Kasumi-1 (cell line): ENCODE results near the gene KRTAP10-6.
"Not testable (repeated sequence)": the region's sequence is repeated elsewhere in the genome, so short reads cannot be mapped to it uniquely, and the experiment has no call there.

Experiments used
- DNase-seq, 2 experiments: peaks; one replicate each; lab custom pipeline; 2025; lab: John Stamatoyannopoulos, UW

Gene KRTAP10-6

DNA sequence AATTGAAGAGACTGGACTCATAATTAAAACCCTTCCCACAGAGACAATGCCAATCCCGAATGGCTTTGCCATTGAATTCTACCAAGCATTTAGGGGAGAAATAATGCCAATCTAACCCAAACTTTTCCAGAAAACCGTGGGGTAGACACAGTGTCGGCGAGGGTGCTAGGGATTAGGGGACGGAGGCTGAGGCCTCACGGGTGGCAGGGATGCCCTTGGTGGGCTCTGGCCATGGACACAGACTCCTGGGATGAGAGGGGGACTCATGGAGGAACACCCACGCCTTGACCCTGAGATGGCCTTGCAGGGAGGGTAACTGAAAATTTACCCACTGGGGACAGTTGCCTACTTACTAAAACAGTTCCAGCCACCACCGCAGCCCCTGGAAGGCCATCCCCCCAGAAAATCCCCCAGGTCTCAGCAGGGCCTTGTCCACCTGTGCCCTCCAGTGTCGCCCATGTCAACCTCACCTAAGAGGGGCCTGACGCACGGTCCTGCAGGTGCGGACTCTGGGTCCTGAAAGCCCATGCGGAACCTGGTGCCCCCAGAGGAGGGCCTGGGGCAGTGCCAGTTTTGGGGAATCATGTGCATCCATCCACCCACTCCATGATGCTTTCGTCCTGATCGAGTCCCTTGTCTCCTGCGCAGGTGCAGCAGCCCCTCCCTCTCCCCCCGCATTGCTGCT is 13.8 kb downstream of the KRTAP10-6 start:
- DNase-seq = no peak

DNA sequence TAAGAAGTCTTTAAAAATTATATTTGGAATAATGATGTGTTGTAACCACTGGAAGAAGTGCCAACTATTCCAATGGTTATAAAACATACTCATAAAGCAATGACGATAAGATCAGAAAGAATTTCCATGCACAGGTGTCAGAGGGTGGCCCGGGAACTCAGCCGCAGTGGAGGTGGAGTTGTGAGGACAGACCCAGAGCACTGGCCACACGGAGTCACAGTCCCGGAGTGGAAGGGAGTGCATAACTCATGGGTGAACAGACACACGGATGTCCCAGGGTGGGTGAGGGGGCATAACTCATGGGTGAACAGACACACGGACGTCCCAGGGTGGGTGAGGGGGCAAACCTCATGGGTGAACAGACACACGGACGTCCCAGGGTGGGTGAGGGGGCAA is 16.3 kb downstream of the KRTAP10-6 start:
- no peak for DNase-seq

DNA sequence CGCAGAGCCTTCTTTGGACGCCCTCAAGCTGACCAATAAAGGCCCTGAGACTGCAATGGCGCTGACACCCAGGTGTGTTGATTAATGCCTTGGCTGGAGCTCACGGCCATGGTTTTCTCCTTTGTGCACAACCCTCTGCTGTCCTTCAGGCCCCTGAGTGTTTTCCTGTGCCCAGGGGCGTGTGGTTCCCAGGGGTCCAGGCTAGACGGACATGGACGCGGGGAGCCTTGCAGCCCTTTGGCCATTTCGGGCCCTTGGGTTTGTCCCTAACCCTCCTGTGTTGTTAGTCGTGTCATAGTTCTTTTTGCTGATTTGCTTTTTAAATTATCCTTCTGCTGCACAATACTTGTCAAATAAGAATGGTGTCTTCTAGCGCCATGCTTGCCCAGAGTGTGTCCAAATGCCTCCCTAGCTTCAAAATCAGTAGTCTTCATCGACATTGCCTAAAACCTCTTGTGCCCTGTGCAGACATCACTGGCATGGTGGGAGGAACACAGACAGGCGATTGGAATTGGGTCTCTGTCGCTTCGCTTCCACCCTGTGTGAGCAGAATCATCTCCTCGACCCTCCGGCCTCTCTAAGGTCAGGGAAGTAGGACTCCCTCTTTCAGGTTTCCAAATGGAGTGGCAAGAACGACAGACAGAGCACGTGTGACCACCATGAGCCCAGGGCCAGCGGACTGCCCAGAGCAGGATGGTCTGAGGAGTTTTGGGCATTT is 16.8 kb downstream of the KRTAP10-6 start:
- no peak for DNase-seq

DNA sequence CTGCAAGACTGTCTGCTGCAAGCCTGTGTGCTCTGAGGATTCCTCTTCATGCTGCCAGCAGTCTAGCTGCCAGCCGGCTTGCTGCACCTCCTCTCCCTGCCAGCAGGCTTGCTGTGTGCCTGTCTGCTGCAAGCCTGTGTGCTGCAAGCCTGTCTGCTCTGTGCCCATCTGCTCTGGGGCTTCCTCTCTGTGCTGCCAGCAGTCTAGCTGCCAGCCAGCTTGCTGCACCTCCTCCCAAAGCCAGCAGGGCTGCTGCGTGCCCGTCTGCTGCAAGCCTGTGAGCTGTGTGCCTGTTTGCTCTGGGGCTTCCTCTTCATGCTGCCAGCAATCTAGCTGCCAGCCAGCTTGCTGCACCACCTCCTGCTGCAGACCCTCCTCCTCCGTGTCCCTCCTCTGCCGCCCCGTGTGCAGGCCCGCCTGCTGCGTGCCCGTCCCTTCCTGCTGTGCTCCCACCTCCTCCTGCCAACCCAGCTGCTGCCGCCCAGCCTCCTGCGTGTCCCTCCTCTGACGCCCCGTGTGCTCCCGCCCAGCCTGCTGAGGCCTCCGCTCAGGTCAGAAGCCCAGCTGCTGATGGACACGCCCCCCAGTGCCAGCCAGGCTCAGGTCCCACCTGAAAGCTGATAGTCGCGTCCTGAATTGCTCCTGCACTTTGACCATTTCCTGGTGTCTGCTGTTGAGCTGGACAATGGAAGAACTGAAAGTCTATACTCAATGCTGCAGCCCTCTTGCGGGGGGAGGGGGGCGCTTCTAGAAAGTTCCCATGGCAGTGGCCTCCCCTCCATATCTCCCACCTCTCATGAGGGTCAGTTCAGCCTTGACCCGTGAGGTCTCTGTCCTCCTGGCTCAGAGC is 17.6 kb downstream of the KRTAP10-6 start:
- DNase-seq = no peak

DNA sequence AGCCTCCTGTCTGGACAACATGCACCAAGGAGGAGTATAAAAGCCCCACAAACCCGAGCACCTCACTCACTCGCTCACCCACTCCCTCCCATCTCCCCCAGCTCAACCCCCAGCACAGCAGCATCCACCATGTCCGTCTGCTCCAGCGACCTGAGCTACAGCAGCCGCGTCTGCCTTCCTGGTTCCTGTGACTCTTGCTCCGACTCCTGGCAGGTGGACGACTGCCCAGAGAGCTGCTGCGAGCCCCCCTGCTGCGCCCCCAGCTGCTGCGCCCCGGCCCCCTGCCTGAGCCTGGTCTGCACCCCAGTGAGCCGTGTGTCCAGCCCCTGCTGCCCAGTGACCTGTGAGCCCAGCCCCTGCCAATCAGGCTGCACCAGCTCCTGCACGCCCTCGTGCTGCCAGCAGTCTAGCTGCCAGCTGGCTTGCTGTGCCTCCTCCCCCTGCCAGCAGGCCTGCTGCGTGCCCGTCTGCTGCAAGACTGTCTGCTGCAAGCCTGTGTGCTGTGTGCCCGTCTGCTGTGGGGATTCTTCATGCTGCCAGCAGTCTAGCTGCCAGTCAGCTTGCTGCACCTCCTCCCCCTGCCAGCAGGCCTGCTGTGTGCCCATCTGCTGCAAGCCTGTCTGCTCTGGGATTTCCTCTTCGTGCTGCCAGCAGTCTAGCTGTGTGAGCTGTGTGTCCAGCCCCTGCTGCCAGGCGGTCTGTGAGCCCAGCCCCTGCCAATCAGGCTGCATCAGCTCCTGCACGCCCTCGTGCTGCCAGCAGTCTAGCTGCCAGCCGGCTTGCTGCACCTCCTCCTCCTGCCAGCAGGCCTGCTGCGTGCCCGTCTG is 18.5 kb downstream of the KRTAP10-6 start, which contains the start of gene KRTAP10-4:
Gene KRTAP10-4, plus strand, starts transcription at position 100 of the 827 bp plus-strand sequence. Its CDS starts 30 bp downstream, at position 130.
- DNase-seq = not testable (repeated sequence)

DNA sequence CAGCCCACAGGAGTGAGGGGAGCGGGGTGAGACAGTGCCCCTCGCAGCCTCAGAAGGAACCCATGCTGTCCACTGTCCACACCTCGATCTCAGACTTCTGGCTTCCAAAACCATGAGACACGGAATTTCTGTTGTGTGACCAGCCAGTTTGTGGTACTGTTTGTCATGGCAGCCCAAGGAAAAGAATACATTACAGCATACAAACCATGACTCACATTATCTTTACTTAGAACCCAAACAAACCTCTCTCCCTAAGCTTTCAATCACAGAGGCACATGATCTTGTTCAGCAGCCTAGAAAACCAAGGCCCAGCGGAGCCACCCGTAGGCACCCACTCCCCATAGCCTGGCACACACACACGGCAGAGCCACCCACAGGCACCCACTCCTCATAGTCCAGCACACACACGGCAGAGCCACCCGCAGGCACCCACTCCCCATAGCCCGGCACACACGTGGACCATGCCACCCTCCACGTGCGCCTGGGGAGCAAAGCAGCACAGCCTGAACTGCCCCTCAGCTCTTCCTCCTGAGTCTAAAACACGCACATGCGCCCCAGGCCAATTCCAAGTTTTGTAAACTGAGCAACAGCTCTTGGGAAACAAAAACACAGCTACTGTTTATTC is 19.2 kb downstream of the KRTAP10-6 start:
- DNase-seq = no peak

DNA sequence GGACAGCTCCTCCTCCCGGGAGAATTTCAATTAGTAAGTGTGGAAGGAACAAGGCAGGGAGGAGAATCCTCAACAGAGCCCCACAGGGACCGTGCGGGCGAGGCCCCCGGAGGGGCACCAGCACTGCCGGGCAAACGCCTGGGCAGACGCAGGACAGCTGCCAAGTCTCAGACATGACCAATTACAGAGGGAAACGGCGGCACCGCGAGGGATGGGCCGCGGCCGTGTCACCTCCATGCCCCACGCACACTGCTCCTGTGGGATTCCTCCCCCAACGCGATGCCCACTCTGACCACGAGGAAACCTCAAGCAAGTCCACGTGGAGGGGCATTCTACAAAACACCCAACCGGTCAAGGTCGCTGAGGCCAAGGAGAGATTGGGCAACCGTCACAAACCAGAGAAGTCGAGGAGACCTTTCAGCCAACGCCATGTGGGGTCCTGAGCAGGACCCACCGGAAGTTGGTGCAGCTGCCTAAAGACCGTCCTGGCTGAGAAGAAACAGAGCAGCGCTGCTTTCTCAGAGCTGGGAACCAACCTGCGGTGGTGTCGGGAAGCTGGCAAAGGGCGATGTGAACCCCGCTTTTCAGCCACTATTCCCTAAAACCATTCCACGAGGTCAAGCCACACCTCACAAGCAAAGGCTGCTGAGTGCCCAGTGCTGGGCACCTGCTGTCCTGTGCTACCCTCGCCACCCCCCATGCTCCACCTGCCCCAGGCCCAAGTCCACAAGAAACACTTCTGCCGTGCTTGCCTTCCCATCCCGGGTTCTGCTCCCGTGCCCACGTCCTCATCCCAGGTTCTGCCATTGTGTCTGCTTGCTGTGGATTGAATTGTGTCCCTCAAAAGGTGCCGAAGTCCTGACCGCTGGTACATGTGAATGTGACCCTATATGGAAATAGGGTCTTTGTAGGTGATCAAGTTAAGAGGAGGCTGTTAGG is 20.2 kb downstream of the KRTAP10-6 start:
- DNase-seq = no peak

DNA sequence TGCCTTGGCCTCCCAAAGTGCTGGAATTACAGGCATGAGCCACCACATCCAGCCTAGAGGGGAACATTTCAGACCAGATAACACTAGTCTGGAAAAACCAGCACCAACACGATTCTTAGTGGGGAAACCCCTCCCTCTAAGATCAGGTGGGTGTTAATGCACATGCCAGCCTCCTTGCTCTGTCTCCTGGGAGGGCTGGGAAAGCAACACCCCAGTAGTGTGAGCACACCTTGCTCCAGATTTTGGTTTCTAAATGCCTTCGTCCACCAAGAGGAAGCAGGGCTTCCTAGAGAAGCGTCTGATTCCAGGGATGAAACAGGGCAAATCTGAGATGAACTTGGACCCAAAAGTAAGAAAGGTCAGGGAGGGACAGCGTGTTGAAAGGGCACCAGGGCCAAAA is 21.0 kb downstream of the KRTAP10-6 start:
- no peak for DNase-seq

DNA sequence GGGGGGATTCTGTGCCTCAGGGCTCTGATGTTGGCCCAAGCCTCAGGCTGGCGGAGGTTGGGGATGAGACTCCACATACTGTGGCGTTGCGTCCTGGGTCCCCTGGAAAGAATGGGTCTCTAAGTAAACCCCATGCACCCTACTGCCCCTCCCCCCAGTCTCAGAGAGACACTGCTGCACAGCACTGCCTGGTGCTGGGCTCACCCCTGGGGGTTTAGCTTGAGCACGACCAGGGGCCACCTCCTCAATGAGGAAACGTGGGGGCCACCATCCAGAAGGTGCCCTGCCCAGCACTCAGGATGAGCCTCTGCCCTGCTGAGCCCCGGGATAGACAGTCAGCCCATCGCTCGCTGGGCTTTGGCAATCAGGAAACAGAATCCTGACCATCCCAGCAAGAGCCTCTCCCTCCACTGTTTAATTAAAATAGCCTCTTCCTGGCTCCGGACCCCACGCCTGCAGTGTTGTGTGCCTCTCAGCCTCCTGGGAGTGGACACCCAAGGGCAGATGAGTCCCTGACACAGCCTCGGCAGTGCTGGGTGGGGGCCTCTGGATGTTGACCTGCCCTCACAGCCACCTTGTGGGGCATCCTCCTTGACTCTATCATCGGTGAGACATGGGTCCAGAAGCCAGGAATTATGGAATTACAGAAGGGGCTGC is 22.3 kb downstream of the KRTAP10-6 start:
- no peak for DNase-seq

DNA sequence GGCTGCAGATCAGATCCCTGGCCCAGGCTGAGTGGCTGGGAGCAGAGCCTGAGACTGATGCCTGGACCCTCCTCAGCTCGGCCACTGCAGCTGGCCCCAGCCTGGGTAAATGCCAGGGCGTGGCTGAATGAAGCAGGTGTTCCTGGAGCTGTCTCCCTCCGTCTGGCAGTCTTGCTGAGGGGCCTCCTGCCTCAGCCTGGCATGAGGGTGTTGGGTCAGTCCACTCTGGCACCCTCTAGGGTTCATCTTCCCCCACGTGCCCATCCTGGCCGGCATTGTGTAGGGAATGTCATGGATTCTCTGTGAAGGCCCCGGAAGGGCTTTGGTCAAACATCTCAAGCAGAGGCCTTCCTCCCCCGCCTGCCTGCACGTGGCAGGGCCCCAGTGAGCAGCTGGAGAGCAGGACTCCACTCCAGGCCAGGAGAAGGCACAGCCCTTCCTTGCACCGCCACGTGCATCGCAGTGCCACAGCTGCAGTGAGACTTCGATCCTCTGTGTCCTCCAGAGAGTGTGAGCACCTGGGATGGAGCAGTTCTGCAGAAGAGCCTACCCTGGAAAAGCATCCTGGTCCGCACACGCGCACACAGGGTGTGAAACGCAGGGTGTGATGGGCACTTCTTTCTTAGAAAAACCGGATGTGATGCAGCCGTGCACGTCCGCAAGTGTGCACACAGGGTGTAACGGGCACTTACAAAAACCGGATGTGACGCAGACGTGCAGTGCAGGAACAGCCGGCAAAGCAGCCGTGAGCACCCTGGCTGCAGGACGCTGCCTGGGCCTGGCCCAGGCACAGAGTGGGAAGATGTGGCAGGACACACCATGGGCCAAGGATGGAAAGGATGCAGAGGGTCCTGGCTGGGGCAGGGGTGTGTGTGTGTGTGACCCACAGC is 23.4 kb downstream of the KRTAP10-6 start:
- no peak for DNase-seq

DNA sequence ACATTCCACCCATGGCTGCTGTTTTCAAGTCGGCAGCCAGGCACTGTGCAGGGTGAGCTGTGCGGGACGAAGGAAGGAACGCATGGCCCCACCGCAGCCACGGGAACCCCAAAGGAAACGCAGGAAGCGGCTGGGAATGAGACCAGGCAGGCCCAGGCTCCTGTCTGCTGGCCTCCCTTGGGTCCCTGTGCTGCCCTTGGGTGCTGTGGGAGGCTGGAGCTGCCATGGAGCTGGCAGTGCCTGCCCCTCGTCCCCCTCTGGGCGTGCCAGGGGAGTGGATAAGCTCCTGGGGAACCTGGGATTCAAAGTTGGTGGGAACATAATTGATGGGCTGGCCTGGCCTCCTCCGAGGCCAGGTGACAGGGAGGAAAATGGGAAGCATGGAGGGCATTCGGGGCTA is 24.0 kb downstream of the KRTAP10-6 start:
- DNase-seq = no peak

DNA sequence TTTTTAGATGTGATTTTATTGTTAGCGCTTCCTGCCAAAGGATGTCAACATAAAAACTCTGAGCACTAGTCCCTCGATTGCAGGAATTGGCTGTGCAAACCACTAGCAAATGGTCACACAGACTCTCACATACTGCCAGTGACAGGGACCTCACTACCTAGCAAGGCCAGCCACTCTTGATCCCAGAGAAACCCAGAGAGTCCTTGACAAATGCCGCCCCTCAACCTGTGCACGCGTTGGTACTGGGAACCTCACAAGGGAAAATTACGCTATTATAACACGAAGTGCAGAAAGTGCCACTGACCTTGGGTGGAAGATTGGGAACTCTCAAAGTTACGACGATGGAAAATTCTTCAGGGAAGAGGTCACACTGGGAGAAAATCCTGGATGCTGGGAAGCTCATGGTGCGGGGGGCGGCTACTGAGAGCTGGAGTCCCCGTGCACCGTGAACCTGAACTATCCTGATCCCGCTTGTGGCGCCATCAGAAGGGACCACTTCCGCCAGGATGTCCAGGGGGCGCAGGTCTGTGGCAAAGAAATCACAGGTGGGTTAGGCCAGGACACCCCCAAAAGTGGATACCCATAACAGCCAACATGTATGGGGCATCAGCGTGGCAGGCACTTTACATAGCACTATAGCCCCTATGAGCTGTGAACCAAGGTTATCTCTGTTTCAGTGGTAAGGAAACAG is 24.7 kb downstream of the KRTAP10-6 start:
- DNase-seq = no peak

DNA sequence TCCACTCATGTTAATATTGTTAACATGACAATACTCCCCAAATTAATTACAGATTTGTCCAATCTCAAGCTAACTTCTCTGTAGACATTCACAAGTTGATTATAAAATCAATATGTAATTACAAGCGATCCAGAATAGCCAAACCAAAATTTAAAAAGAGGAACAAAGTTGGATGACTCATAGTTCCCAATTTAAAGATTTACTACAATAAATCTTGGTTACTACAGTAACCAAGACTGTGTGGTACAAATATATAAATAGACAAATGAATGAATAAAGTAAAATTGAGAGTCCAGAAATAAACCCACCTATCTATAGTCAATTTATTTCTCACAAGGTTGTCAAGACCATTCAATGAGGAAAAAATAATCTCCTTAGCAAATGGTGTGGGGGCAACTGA is 25.9 kb downstream of the KRTAP10-6 start:
- peak; percentile 35 to 45 for DNase-seq

DNA sequence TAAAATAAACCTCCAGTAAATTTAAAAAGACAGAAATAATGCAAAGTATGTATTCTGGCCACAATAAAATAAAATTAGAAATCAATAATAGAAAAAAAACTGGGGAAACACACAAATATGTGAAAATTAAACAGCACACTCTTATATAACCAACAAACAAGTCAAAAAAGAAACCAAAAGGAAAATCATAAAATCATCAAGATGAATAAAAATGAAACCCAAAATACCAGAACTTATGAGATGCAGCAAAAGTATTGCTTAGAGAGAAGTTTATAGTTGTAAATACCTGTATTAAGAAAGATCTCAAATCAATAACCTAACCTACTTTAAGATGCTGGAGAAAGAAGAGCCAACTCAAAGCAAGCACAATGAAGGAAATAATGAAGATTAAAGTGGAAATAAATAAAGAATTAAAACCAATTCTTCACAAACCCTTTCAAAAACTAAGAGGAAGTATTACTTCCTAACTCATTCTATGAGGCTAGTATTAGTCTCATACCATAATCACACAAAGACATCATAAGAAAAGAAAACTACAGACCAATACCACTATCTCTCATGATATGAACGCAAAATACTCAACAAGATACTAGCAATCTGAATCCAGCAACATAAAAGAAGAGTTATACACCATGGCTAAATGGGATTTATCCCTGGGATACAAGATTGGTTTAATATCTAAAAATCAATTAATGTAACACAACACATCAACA is 27.3 kb downstream of the KRTAP10-6 start:
- DNase-seq = no peak

DNA sequence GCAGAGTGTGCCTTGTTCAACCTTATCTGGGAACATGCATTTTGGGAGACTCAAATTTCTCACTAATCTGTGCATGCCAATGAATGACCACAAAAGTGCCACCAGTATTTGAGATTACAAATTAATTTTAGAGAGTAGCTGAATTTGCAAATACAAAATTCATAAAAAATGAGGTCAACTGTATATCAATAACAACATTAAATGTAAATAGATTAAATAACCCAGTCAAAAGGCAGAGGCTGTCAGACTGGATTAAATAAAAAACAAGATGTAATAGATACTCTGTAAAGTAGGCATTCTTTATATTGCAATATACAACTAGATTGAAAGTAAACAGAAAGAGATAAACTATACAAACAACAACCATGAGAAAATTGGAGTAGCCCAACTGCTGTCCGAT is 28.2 kb downstream of the KRTAP10-6 start:
- DNase-seq = no peak

DNA sequence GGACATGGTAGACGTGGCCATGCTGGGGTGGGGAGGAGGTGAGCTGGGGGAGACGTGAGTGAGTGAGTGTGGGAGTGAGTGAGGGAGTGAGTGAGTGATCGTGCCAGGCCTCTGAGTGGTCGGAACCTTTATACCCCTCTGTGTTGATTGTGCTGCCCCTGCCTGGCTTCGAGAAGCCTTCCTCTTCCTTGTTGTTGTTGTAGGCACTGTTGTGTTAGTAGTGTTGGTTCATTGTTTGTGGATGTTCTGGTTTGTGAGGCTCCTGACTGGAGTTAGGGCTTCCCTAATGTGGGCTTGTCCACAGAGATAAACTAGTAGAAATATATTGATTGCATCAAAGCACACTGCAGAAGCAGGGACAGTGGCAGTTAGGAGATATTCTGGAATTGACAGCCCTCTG is 33.6 kb downstream of the KRTAP10-6 start, which contains the start of gene KRTAP10-3:
Gene KRTAP10-3, minus strand, starts transcription at position 101 of the 400 bp plus-strand sequence. Its CDS starts 80 bp downstream, at position 21.
- no peak for DNase-seq

DNA sequence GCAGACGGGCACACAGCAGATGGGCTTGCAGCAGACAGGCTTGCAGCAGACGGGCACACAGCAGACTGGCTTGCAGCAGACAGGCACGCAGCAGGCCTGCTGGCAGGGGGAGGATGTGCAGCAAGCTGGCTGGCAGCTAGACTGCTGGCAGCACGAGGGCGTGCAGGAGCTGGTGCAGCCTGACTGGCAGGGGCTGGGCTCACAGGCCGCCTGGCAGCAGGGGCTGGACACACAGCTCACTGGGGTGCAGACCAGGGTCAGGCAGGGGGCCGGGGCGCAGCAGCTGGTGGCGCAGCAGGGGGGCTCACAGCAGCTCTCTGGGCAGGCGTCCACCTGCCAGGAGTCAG is 34.0 kb downstream of the KRTAP10-6 start:
- not testable (repeated sequence) for DNase-seq
